NCI-H2171 (cell line): Measurements from ENCODE around the gene ARHGDIG.
"Not testable (repeated sequence)": the region's sequence is repeated elsewhere in the genome, so short reads cannot be mapped to it uniquely, and the experiment has no call there.

Source experiments
- DNase-seq: peaks from one replicate; lab custom pipeline; 2025; lab: John Stamatoyannopoulos, UW

ARHGDIG gene

GRCh38 chr16:330741-331140 lies 50.4 kb downstream of the ARHGDIG start:
- no peak for DNase-seq

- DNase-seq = not testable (repeated sequence)
These were observed 50.9 kb downstream of the ARHGDIG start for GRCh38 chr16:331181-331814.
